Subcutaneous preadipocyte (primary cell): ENCODE data around the gene VASN. TPM values are rescaled to one million over a fixed set of nuclear protein-coding genes. Genes with fewer than 3 reads are reported as not detected.

Source experiments
- small RNA-seq: library from RNA; depleted of rRNA; stranded (forward); fragments of <200 nt; gene quantifications from one replicate; pipeline ENCODE3, GENCODE V24; 2012
- total RNA-seq: library from RNA; depleted of rRNA; stranded (reverse); fragments of >200 nt; gene quantifications from 2 replicates; pipeline ENCODE4 v1.2.3, GENCODE V29; 2012

VASN gene
- total RNA-seq = 156 and 170 TPM in 2 replicates

GRCh38 chr16:4371357-4372000 is at the start of gene VASN:
Gene VASN, plus strand, starts transcription at chr16:4371848. Its CDS starts 9,030 bp downstream, at chr16:4380878.

GRCh38 chr16:4350787-4351659 is 20.6 kb upstream of the VASN start, which contains the start of gene PAM16:
Gene PAM16, minus strand, starts transcription at chr16:4351321. Its CDS starts 87 bp downstream, at chr16:4351234.

GRCh38 chr16:4416200-4417032 is 44.8 kb downstream of the VASN start, which contains the start of gene CORO7:
Gene CORO7, minus strand, starts transcription at chr16:4416596. Its CDS starts 78 bp downstream, at chr16:4416518.

GRCh38 chr16:4425378-4426020 is 53.9 kb downstream of the VASN start, which contains the start of gene DNAJA3:
Gene DNAJA3, plus strand, starts transcription at chr16:4425868. Its CDS starts 14 bp downstream, at chr16:4425882.

Small RNA genes lying within 50 kb of the gene (small RNA-seq; reads per million reads assigned to genes)
- not detected for gene AC012676.2

Other genes with a start within 250 kb of the VASN start
- not detected in 2 replicates for gene SRL, start 129.8 kb upstream of the VASN start, total RNA-seq
- gene TFAP4, start 98.8 kb upstream of the VASN start, total RNA-seq = 14.0 and 22.5 TPM in 2 replicates
- gene GLIS2, start 55.8 kb upstream of the VASN start, total RNA-seq = 1.8 and 2.3 TPM in 2 replicates
- 23.5 and 33.8 TPM in 2 replicates for gene PAM16, start 20.5 kb upstream of the VASN start, total RNA-seq
- 12.9 and 15.8 TPM in 2 replicates for gene CORO7, start 44.7 kb downstream of the VASN start, total RNA-seq
- gene DNAJA3, start 54.0 kb downstream of the VASN start, total RNA-seq = 39.3 and 63.3 TPM in 2 replicates
- 45.0 and 78.3 TPM in 2 replicates for gene NMRAL1, start 102.8 kb downstream of the VASN start, total RNA-seq
- 41.5 and 46.9 TPM in 2 replicates for gene HMOX2, start 104.5 kb downstream of the VASN start, total RNA-seq
- 7.0 and 9.0 TPM in 2 replicates for gene CDIP1, start 166.9 kb downstream of the VASN start, total RNA-seq
- not detected in 2 replicates for gene C16orf96, start 184.5 kb downstream of the VASN start, total RNA-seq
- gene UBALD1, start 243.0 kb downstream of the VASN start, total RNA-seq = 7.0 and 11.3 TPM in 2 replicates